H1 (cell line): ENCODE measurements around the gene OR2AJ1. TPM values are rescaled to one million over a fixed set of nuclear protein-coding genes. Genes with fewer than 3 reads are reported as not detected.
A peak's percentile ranks its signal among the peaks of the same experiment; 100 is the strongest.

Experiments
- CTCF ChIA-PET: fragments of 300-600 bp; sonication (Branson Sonifier 250); formaldehyde crosslinking; loops from one replicate; lab custom pipeline; 2021; ENCODE audit not compliant: partially characterized antibody; lab: Charles Lee
- POLR2A ChIA-PET: fragments of 300-600 bp; sonication (Branson Sonifier 250); formaldehyde crosslinking; loops from one replicate; lab custom pipeline; 2021; ENCODE audit warnings: inconsistent platforms; ENCODE audit not compliant: partially characterized antibody; lab: Charles Lee
- DNase-seq, 2 experiments: peaks; one replicate each; pipeline versions ENCODE4 v3.0.0 to v3.0.0-alpha.2; 2010 to 2022; ENCODE audit warnings: low spot score in 2 of 2, low read depth in 1 of 2, mixed read lengths in 1 of 2
- FAIRE-seq: peaks from 2 replicates; lab custom pipeline; 2011; peaks lifted over from hg19 to GRCh38; lab: Jason Lieb, UNC
- H2AFZ ChIP-seq: 2 replicates; pipeline ENCODE4 v1.8.1; 2012; ENCODE audit warnings: low read length, inconsistent platforms
- H2AK5ac ChIP-seq: 2 replicates; pipeline ENCODE4 v1.6.1; 2013; ENCODE audit warnings: low read depth, low read length
- H2BK120ac ChIP-seq: replicated peaks from 2 replicates; pipeline ENCODE3; 2013; ENCODE audit warnings: low read depth, low read length, inconsistent platforms
- H2BK12ac ChIP-seq: 2 replicates; pipeline ENCODE4 v1.6.1; 2013; ENCODE audit warnings: low read depth, low read length
- H2BK15ac ChIP-seq: 2 replicates; pipeline ENCODE4 v1.6.1; 2013; ENCODE audit warnings: low read length
- H2BK20ac ChIP-seq: 2 replicates; pipeline ENCODE4 v1.6.1; 2013; ENCODE audit warnings: low read length
- H2BK5ac ChIP-seq: 2 replicates; pipeline ENCODE4 v1.6.1; 2013; ENCODE audit warnings: low read depth, low read length
- H3K14ac ChIP-seq: 2 replicates; pipeline ENCODE4 v1.6.1; 2013; ENCODE audit warnings: inconsistent platforms; ENCODE audit not compliant: insufficient read length
- H3K18ac ChIP-seq: 2 replicates; pipeline ENCODE4 v1.6.1; 2013; ENCODE audit warnings: low read length; ENCODE audit errors: extremely low read depth
- H3K23ac ChIP-seq: 2 replicates; pipeline ENCODE4 v1.6.1; 2013; ENCODE audit warnings: inconsistent platforms; ENCODE audit not compliant: insufficient read length
- H3K23me2 ChIP-seq: 2 replicates; pipeline ENCODE4 v1.6.1; 2013; ENCODE audit warnings: low read depth, low read length
- H3K27ac ChIP-seq: 2 replicates; pipeline ENCODE4 v1.6.1; 2011; ENCODE audit warnings: low read depth, low read length, inconsistent platforms
- H3K27me3 ChIP-seq, 4 experiments: replicated peaks in 1 of 4; 1 replicate in 1 of 4; 2 replicates in 3 of 4; pipeline versions ENCODE4 v1.6.1 to v1.8.1; 2011 to 2013; ENCODE audit warnings: low read length in 3 of 4, mild to moderate bottlenecking in 3 of 4, inconsistent platforms in 2 of 4, mixed read lengths in 2 of 4, moderate library complexity in 1 of 4; ENCODE audit not compliant: control insufficient read depth in 3 of 4, insufficient read depth in 3 of 4; ENCODE audit errors: extremely low read depth in 1 of 4
- H3K36me3 ChIP-seq, 4 experiments: 2 replicates each; pipeline versions ENCODE4 v1.6.1 to v1.8.1; 2011 to 2013; ENCODE audit warnings: mild to moderate bottlenecking in 4 of 4, low read length in 3 of 4, moderate library complexity in 2 of 4, control low read depth in 1 of 4, inconsistent platforms in 1 of 4; ENCODE audit not compliant: insufficient read depth in 4 of 4, control insufficient read depth in 2 of 4
- H3K4ac ChIP-seq: replicated peaks from 2 replicates; pipeline ENCODE3; 2013; ENCODE audit warnings: low read length, low read depth, mixed read lengths, inconsistent platforms; ENCODE audit not compliant: insufficient read length
- H3K4me1 ChIP-seq, 4 experiments: replicated peaks in 1 of 4; 1 replicate in 1 of 4; 2 replicates in 3 of 4; pipeline versions ENCODE4 v1.6.1 to v1.8.1; 2011 to 2013; ENCODE audit warnings: low read length in 3 of 4, inconsistent platforms in 2 of 4, mixed read lengths in 1 of 4; ENCODE audit not compliant: insufficient read depth in 4 of 4, control insufficient read depth in 3 of 4
- H3K4me2 ChIP-seq, 2 experiments: 2 replicates each; pipeline versions ENCODE4 v1.6.1 to v1.8.1; 2011 to 2013; ENCODE audit warnings: low read depth in 2 of 2, low read length in 2 of 2, control low read depth in 1 of 2, inconsistent platforms in 1 of 2, mild to moderate bottlenecking in 1 of 2; ENCODE audit not compliant: insufficient read depth in 1 of 2
- H3K4me3 ChIP-seq, 4 experiments: fragments of 200-600, 300-600 bp in 1 of 4; sonication (generic), shearing (Covaris generic), sonication (Bioruptor Twin) in 1 of 4; 2 replicates each; pipeline versions ENCODE4 v1.5.1 to v1.8.1; 2011 to 2016; ENCODE audit warnings: low read length in 4 of 4, low read depth in 3 of 4, control low read depth in 2 of 4, inconsistent platforms in 2 of 4, mild to moderate bottlenecking in 2 of 4, mixed read lengths in 1 of 4, moderate library complexity in 1 of 4; ENCODE audit not compliant: insufficient read depth in 2 of 4; ENCODE audit errors: extremely low read depth in 1 of 4
- H3K56ac ChIP-seq: replicated peaks from 2 replicates; pipeline ENCODE3; 2013; ENCODE audit warnings: low read depth, mild to moderate bottlenecking, mixed read lengths, low read length, inconsistent platforms; ENCODE audit not compliant: insufficient read length
- H3K79me1 ChIP-seq: 2 replicates; pipeline ENCODE4 v1.6.1; 2013; ENCODE audit warnings: low read depth, low read length, control low read depth
- H3K79me2 ChIP-seq, 2 experiments: 2 replicates each; pipeline versions ENCODE4 v1.6.1 to v1.8.1; 2012 to 2013; ENCODE audit warnings: low read length in 2 of 2, mild to moderate bottlenecking in 2 of 2, inconsistent platforms in 1 of 2; ENCODE audit not compliant: insufficient read depth in 2 of 2, control insufficient read depth in 1 of 2
- H3K9ac ChIP-seq, 4 experiments: replicated peaks in 1 of 4; 1 replicate in 1 of 4; 2 replicates in 3 of 4; pipeline versions ENCODE4 v1.6.1 to v1.8.1; 2011 to 2013; ENCODE audit warnings: low read depth in 3 of 4, low read length in 3 of 4, control low read depth in 2 of 4, mild to moderate bottlenecking in 2 of 4, moderate library complexity in 2 of 4, inconsistent platforms in 1 of 4; ENCODE audit errors: extremely low read depth in 1 of 4
- H3K9me3 ChIP-seq, 2 experiments: 2 replicates each; pipeline versions ENCODE4 v1.6.1 to v1.8.1; 2012 to 2013; ENCODE audit warnings: mild to moderate bottlenecking in 2 of 2, moderate library complexity in 2 of 2, control low read depth in 1 of 2, inconsistent platforms in 1 of 2, low read depth in 1 of 2, low read length in 1 of 2, mixed read lengths in 1 of 2; ENCODE audit not compliant: insufficient read depth in 2 of 2
- H4K20me1 ChIP-seq, 2 experiments: replicated peaks in 1 of 2; 2 replicates each; pipeline versions ENCODE3 to v1.8.1; 2011 to 2013; ENCODE audit warnings: inconsistent platforms in 2 of 2, low read length in 2 of 2, mild to moderate bottlenecking in 1 of 2; ENCODE audit not compliant: insufficient read depth in 2 of 2, control insufficient read depth in 1 of 2
- H4K5ac ChIP-seq: 2 replicates; pipeline ENCODE4 v1.6.1; 2013; ENCODE audit warnings: low read length, low read depth, mixed read lengths, inconsistent platforms; ENCODE audit not compliant: insufficient read length
- H4K8ac ChIP-seq: 2 replicates; pipeline ENCODE4 v1.8.0; 2013; ENCODE audit warnings: mild to moderate bottlenecking, moderate library complexity, low read length, inconsistent platforms; ENCODE audit not compliant: insufficient read depth; ENCODE audit errors: extremely low read depth
- H4K91ac ChIP-seq: replicated peaks from 2 replicates; pipeline ENCODE3; 2013; ENCODE audit warnings: low read length, mixed read lengths, inconsistent platforms; ENCODE audit not compliant: insufficient read length
- BRCA1 ChIP-seq: IDR thresholded peaks from 2 replicates; pipeline ENCODE4 v1.6.1; 2012; ENCODE audit warnings: low read depth, low read length, improper control_type of control experiment
- CHD2 ChIP-seq: IDR thresholded peaks from 2 replicates; pipeline ENCODE4 v1.6.1; 2012; ENCODE audit warnings: low read length, improper control_type of control experiment
- EP300 ChIP-seq, 2 experiments: IDR thresholded peaks; 1 replicate in 1 of 2; 2 replicates in 1 of 2; pipeline ENCODE4 v1.6.1; 2011 to 2012; ENCODE audit warnings: low read depth in 2 of 2, low read length in 2 of 2, mild to moderate bottlenecking in 2 of 2, borderline replicate concordance in 1 of 2, inconsistent platforms in 1 of 2, moderate library complexity in 1 of 2
- POLR2A ChIP-seq, 2 experiments: IDR thresholded peaks; 1 replicate in 1 of 2; 2 replicates in 1 of 2; pipeline ENCODE4 v1.6.1; 2011; ENCODE audit warnings: low read depth in 2 of 2, low read length in 2 of 2, mild to moderate bottlenecking in 2 of 2; ENCODE audit errors: control extremely low read depth in 1 of 2
- SAP30 ChIP-seq: fragments of 300-600 bp; sonication (generic); IDR thresholded peaks from 2 replicates; pipeline ENCODE4 v1.7.1; 2012; ENCODE audit warnings: low read length, moderate library complexity, mild to moderate bottlenecking, inconsistent platforms; ENCODE audit not compliant: insufficient read depth, insufficient replicate concordance
- SIN3A ChIP-seq, 2 experiments: IDR thresholded peaks in 1 of 2; conservative IDR thresholded peaks in 1 of 2; 2 replicates each; pipeline ENCODE4 v1.6.1; 2011 to 2012; ENCODE audit warnings: low read length in 2 of 2, improper control_type of control experiment in 1 of 2, low read depth in 1 of 2, mild to moderate bottlenecking in 1 of 2
- WGBS, 2 experiments: shearing (Covaris generic) in 1 of 2; methylation state at CpG; one replicate each; pipeline versions ENCODE4 v1.1.6 to v1.1.7; 2013 to 2015; ENCODE audit warnings: low lambda C conversion rate in 2 of 2, mixed read lengths in 2 of 2, inconsistent platforms in 1 of 2, low coverage in 1 of 2, missing lambda C conversion rate in 1 of 2; ENCODE audit not compliant: insufficient replicate concordance in 2 of 2, insufficient coverage in 1 of 2, insufficient read length in 1 of 2; ENCODE audit errors: extremely low coverage in 1 of 2, missing lambda C conversion rate in 1 of 2; 5-methylcytosine and 5-hydroxymethylcytosine counted together
- polyA plus RNA-seq, 7 experiments: library from polyadenylated mRNA; depleted of rRNA in 3 of 7; stranded (reverse) in 5 of 7; unstranded in 2 of 7; fragments of >200 nt in 5 of 7; fragments of 200-250 nt in 2 of 7; gene quantifications; 1 replicate in 5 of 7; 2 replicates in 1 of 7; 4 replicates in 1 of 7; pipeline versions ENCODE4 v1.2.1 to v1.2.3, GENCODE V29; 2011 to 2013; ENCODE audit warnings: missing spikeins in 2 of 7, mixed read lengths in 2 of 7
- total RNA-seq: library from RNA; stranded (reverse); fragmentation: NEBNext Ultra II Directional; extraction: Animal tissue kit (Norgen Biotek cat#: 25700); gene quantifications from 2 replicates; pipeline ENCODE4 v1.2.1, GENCODE V29; 2021

OR2AJ1 gene
- total and polyA plus RNA-seq, 2 of the 8 experiments (the other 6 are each of a cell fraction or from before 2014, with no cell fraction given) = not detected

DNA sequence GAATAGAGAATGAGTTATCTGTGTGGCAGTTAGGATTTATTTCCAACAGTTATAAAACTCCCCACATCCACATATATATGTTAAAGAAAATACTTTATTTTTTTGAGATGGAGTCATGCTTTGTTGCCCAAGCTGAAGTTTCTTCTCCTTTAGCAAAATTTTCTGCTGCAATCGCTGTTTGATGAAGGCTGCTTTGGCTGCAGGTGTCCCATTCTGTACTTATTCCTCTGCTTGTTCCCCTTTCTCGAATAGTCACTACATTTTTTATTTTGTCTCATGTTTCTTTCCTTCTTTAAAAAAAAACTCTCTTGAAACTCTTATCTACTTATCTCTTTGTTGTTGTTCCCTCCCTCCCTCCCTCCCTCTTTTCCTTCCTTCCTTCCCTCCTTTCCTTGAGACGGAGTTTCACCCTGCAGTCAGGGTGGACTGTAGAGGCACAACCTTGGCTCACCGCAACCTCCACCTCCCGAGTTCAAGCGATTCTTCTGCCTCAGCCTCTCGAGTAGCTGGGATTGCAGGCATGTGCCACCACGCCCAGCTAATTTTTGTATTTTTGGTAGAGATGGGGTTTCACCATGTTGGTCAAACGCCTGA lies 18.7 kb upstream of the OR2AJ1 start:
- no peak overlapping the region for H3K14ac ChIP-seq
- no peaks in the 10 kb centered on the region for H3K23me2 ChIP-seq
- peaks cover 29 to 58% of the 10 kb centered on the region in 2 experiments for H3K9me3 ChIP-seq
- H2AK5ac ChIP-seq = no peak overlapping the region
- H2BK5ac ChIP-seq = no peak overlapping the region
- CTCF ChIA-PET = no interaction called here
- no peak overlapping the region for H3K23ac ChIP-seq
- no peak overlapping the region for H2BK12ac ChIP-seq
- no peak overlapping the region for H2BK15ac ChIP-seq
- H3K18ac ChIP-seq = no peak overlapping the region
- no peak overlapping the region for H2BK20ac ChIP-seq
- no peak overlapping the region for H3K4me3 ChIP-seq
- FAIRE-seq (no peak), DNase-seq (no peak)
- no peak overlapping the region for H3K4me2 ChIP-seq
- no peak overlapping the region for H3K27ac ChIP-seq
- H3K36me3 ChIP-seq = no peaks in the 10 kb centered on the region
- no peaks in the 10 kb centered on the region; a peak in 1 of 7 replicates for H3K4me1 ChIP-seq
- no peak overlapping the region for H3K4ac ChIP-seq
- H3K27me3 ChIP-seq = no peaks in the 10 kb centered on the region
- TF ChIP-seq SAP30 (no peak), EP300 (IDR thresholded peaks at IDR 0.05; ENCODE audit: borderline replicate concordance in 1 of 2, low read depth in 2 of 2, low read length in 2 of 2) (no peak), POLR2A (IDR thresholded peaks at IDR 0.05; ENCODE audit: control extremely low read depth in 1 of 2, low read depth in 2 of 2, low read length in 2 of 2) (no peak), CHD2 (no peak), BRCA1 (no peak), SIN3A (conservative IDR thresholded peaks at IDR 0.05 in 1 of 2, IDR thresholded peaks at IDR 0.05 in 1 of 2; ENCODE audit: low read depth in 1 of 2, low read length in 2 of 2) (no peak)
- H4K5ac ChIP-seq = no peak overlapping the region
- peak overlapping the region; percentile 54 for H2BK120ac ChIP-seq
- H2AFZ ChIP-seq = no peak overlapping the region
- no peak overlapping the region for H3K9ac ChIP-seq
- H4K91ac ChIP-seq = no peak overlapping the region
- POLR2A ChIA-PET = no interaction called here
- H4K20me1 ChIP-seq = no peaks in the 10 kb centered on the region
- no peaks in the 10 kb centered on the region for H3K79me2 ChIP-seq
- H4K8ac ChIP-seq = no peak overlapping the region
- H3K56ac ChIP-seq = no peak overlapping the region
- H3K79me1 ChIP-seq = no peaks in the 10 kb centered on the region
- 76% methylated on average over 4 of the region's 9 CpGs; no CpG with 5 or more reads in 1 of the 2 experiments for WGBS, 2 experiments
